Epithelial cell of esophagus (primary cell): ENCODE results near the gene PTK6.

ENCODE experiments used
- DNase-seq: peaks from one replicate; pipeline ENCODE4 v3.0.0; 2010; ENCODE audit warnings: low read depth
- H3K4me3 ChIP-seq: 2 replicates; pipeline ENCODE4 v1.5.1; 2011; ENCODE audit warnings: mild to moderate bottlenecking, low read length, control low read depth
- CTCF ChIP-seq: IDR thresholded peaks from 2 replicates; pipeline ENCODE4 v1.5.1; 2011; ENCODE audit warnings: low read depth, mild to moderate bottlenecking, low read length, control low read depth, inconsistent platforms; ENCODE audit not compliant: insufficient read depth; ENCODE audit errors: missing control alignments

Gene PTK6

GRCh38 chr20:63494420-63495166 is 42.6 kb downstream of the PTK6 start:
- no peak overlapping the region for H3K4me3 ChIP-seq
- DNase-seq: no peak
- TF ChIP-seq CTCF: no peak

- no peak for TF ChIP-seq CTCF
- no peak for DNase-seq
Observed at GRCh38 chr20:63494084-63494419, 43.1 kb downstream of the PTK6 start.

GRCh38 chr20:63493563-63494020 is 43.6 kb downstream of the PTK6 start:
- DNase-seq: no peak
- no peak for TF ChIP-seq CTCF
- H3K4me3 ChIP-seq: no peak overlapping the region

More at GRCh38 chr20:63494084-63494419, 43.1 kb downstream of the PTK6 start:
- no peak overlapping the region for H3K4me3 ChIP-seq

DNA sequence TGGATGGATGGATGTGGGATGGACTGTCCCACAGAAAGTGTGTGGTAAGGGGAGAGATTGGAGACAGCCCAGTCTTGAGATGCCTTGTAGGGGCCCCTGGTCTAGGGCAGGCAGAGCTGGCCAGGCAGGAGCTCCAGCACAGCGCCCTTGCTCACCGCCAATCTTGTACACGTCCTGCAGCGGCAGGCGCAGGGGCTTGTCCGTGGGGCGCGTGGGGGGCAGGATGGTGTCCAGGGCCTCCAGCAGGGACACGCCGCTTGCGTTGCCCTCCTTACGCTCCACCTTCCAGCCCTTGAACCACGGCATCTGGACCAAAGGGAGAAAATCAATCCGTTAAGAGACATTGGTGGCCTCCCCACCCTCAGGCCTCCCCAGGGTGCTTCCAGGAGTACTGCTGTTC is 44.2 kb downstream of the PTK6 start:
- DNase-seq: no peak
- H3K4me3 ChIP-seq: no peak overlapping the region
- no peak for TF ChIP-seq CTCF

DNA sequence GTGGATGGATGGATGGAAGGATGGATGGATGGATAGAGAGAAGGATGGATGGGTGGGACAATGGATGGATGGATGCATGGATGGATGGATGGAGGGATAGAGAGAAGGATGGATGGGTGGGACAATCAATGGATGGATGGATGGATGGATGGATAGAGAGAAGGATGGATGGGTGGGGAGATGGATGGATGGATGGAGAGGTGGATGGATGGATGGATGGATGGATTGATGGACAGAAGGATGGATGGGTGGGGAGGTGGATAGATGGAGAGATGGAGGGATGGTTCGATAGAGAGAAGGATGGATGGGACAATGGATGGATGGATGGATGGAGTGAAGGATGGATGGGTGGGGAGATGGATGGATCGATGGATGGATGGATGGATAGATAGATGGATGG is 44.7 kb downstream of the PTK6 start:
- no peak for TF ChIP-seq CTCF
- DNase-seq: no peak
- H3K4me3 ChIP-seq: no peak overlapping the region

- DNase-seq: no peak
- TF ChIP-seq CTCF: no peak
- no peak overlapping the region for H3K4me3 ChIP-seq
Observed at GRCh38 chr20:63491635-63492230, 45.4 kb downstream of the PTK6 start.

- no peak overlapping the region for H3K4me3 ChIP-seq
- DNase-seq: no peak
- no peak for TF ChIP-seq CTCF
Observed at GRCh38 chr20:63491078-63491477, 46.1 kb downstream of the PTK6 start.
